HG03175 (cell line): Measurements from ENCODE around the gene TNFSF10.

Experiments used
- ATAC-seq: cut with Tn5 transposase; IDR thresholded peaks from one replicate; pipeline ENCODE4 v1.9.1; 2021; ENCODE audit warnings: mild to moderate bottlenecking, moderate library complexity; ENCODE audit not compliant: unreplicated experiment

The TNFSF10 gene

DNA sequence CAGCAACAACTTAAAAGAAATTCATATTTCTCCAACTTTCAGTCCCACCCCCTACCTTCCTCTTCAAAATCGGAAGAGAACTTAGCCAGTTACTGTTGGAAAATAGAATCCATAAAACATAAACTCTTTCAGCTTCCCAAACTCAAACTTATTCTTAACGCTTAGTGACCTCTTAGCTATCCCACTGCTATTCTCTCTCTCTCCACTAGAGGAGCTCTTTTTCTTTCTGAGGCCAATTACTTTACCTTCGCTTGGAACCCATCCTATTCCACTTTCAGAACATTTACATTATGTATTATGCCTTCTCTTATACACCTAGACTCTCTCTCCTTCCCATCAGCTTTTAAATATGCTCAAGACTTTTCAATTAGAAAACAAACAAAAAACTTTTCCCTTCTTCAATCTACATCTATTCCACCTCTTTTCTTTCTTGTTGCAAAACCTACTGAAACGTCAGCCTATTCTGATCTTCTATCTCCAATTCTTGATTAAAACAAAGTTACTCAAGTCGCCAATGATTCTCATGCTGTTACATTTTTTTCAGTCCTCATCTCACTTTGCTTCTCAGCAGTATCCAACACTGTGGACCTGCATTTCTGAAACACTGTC lies 61.6 kb downstream of the TNFSF10 start:
- no peak for ATAC-seq

GRCh38 chr3:172456404-172456803 lies 66.8 kb downstream of the TNFSF10 start:
- no peak for ATAC-seq
